B cell (primary cell): ENCODE data around the gene ST3GAL3.

Experiments
- CTCF ChIP-seq: fragments of 200-600 bp; IDR thresholded peaks from one replicate; pipeline ENCODE4 v1.8.0; 2022; ENCODE audit warnings: antibody characterized with exemption, mild to moderate bottlenecking
- EZH2 ChIP-seq: IDR thresholded peaks from 2 replicates; pipeline ENCODE4 v1.6.1; 2012; ENCODE audit warnings: borderline replicate concordance, low read depth, mild to moderate bottlenecking, moderate library complexity, low read length; ENCODE audit not compliant: insufficient read depth, poor library complexity, severe bottlenecking

GRCh38 chr1:43706598-43707189 is 642 bp upstream of the ST3GAL3 start:
- TF ChIP-seq CTCF (no peak), EZH2 (no peak)
